SK-N-SH treated with all-trans-retinoic acid at 6 μM for 48 hours (cell line): Measurements from ENCODE around the gene MGARP.

Experiments
- ARNTL ChIP-seq: fragments of 450-650 bp; formaldehyde crosslinking; IDR thresholded peaks from 2 replicates; pipeline ENCODE4 v1.5.0; 2020; ENCODE audit warnings: low read depth, mild to moderate bottlenecking, moderate library complexity, borderline replicate concordance
- CREB5 ChIP-seq: fragments of 250-450 bp; sonication (Bioruptor Pico); IDR thresholded peaks from 2 replicates; pipeline ENCODE4 v1.5.1; 2020; ENCODE audit warnings: low read depth, mild to moderate bottlenecking, moderate library complexity
- ISL1 ChIP-seq: fragments of 250-450 bp; sonication (Bioruptor Pico); IDR thresholded peaks from 2 replicates; pipeline ENCODE4 v2.1.2; 2022; ENCODE audit warnings: mild to moderate bottlenecking, moderate library complexity
- SNAI2 ChIP-seq: fragments of 250-450 bp; sonication (Bioruptor Pico); IDR thresholded peaks from 2 replicates; pipeline ENCODE4 v1.5.0; 2020; ENCODE audit warnings: mild to moderate bottlenecking, moderate library complexity
- ZFP3 ChIP-seq: fragments of 250-450 bp; sonication (Bioruptor Pico); IDR thresholded peaks from 2 replicates; pipeline ENCODE4 v1.5.0; 2020; ENCODE audit warnings: mild to moderate bottlenecking, moderate library complexity
- ZFP30 ChIP-seq: fragments of 450-650 bp; formaldehyde crosslinking; IDR thresholded peaks from 2 replicates; pipeline ENCODE4 v1.5.0; 2022; ENCODE audit warnings: mild to moderate bottlenecking, moderate library complexity
- ZNF565 ChIP-seq: fragments of 450-650 bp; formaldehyde crosslinking; conservative IDR thresholded peaks from 2 replicates; pipeline ENCODE4 v1.5.0; 2020; ENCODE audit warnings: low read depth, mild to moderate bottlenecking, moderate library complexity

DNA sequence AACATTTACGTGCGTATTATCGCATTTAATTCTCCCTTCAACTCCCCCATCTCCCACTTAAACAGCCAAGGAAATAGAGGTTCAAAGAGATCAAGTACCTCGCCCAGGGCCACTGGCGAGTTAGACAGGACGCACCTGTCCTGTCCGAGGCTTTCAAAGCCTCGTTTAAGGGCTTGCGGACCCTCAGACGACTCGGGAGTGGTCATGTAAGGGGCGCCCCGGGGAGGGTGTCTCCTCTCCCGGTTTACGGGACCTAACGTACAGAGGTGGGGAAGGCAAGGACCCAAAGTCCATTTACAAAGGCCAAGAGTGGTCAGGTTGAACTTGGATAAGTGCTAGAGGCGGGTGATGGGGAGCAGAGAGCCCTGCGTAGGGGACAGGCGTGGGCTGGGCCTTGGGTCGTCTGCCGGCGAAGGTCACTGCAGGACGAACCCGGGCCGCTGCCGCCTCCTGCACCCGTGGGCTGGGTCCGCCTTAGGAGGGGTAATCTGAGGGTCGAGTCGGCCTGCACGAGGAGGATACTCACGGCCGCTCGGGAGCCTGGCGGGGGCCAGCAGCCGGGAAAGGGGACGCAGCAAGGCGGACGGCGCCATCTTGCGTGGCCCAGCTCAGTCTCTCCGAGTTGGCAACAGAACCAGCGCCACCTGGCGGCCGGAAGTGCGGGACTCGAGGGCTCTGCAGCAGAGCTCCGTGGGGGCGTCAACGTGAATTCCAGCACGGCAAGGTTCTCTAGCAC, 15.3 kb upstream of the MGARP start:
- TF ChIP-seq CREB5 (CRISPR knock-in tag) (no peak), ZNF565 (CRISPR knock-in tag) (no peak), ZFP30 (CRISPR knock-in tag) (no peak), ISL1 (CRISPR knock-in tag) (no peak), SNAI2 (CRISPR knock-in tag) (no peak), ZFP3 (CRISPR knock-in tag) (no peak), ARNTL (CRISPR knock-in tag) (no peak)
